ENCODE results near the gene CELA2B.
"Not testable (repeated sequence)": the region's sequence is repeated elsewhere in the genome, so short reads cannot be mapped to it uniquely, and the experiment has no call there.

CELA2B gene

DNA sequence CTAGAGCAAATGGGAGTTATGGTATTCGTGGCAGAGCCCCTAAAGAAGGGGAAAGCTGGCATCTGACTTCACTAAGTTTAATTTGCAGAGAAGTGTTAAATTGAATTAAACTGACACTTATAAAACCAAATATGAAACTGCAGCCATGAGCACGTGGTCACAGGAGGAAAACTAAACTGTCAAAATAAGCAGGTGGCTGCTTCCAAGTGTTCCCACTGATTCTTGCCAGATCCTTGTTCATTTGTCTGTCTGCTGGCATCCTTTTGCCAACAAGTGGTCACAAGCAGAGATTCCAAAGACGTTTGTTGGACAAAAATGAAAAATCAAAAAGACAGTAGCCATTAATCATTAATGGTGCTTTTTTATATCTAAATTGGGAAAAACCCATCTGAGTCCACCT is 6.5 kb upstream of the CELA2B start:
- no peak for DNase-seq

GRCh38 chr1:15469821-15470448 is 6.0 kb upstream of the CELA2B start:
- not testable (repeated sequence) for DNase-seq

DNA sequence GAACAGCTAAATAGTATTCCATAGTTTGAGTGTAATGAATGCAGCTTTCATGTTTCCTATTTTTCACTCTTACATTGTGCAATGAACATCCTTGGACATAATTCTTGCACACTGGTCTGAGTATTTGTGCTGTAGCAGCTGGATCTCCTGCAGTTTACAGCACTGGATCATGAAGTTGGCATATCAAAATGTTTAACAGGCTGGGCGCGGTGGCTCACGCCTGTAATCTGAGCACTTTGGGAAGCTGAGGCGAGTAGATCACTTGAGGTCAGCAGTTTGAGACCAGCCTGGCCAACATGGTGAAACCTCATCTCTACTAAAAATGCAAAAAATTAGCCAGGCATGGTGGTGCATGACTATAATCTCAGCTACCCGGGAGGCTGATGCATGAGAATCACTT is 4.8 kb upstream of the CELA2B start:
- not testable (repeated sequence) for DNase-seq

GRCh38 chr1:15471723-15472122 is 4.2 kb upstream of the CELA2B start:
- DNase-seq: not testable (repeated sequence)

- DNase-seq: no peak
Measured at GRCh38 chr1:15472587-15472986, 3.3 kb upstream of the CELA2B start.

- no peak for DNase-seq
Measured at GRCh38 chr1:15476927-15477326, 1.0 kb downstream of the CELA2B start.

- DNase-seq: no peak
Measured at GRCh38 chr1:15477646-15478212, 1.8 kb downstream of the CELA2B start.

- no peak for DNase-seq
Measured at GRCh38 chr1:15479654-15480347, 3.9 kb downstream of the CELA2B start.

DNA sequence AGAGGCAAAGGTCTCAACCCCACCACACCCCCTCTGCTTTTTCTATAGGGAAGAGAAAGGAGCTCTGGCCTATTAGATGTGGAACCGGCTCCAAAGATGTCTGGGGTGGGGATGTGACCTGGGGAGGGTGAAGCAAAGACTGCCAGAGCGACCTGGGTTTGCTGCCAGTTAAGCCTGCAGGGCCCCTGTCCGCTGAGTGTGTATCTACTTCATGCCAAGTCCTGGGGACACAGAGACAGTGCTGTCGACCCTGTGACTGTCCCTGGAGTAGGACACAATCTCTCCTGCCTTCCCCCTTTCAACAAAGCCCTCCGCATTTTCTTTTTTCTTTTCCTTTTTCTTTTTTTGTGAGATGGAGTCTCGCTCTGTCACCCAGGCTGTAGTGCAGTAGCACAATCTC is 6.6 kb downstream of the CELA2B start:
- DNase-seq: not testable (repeated sequence)

- not testable (repeated sequence) for DNase-seq
Measured at GRCh38 chr1:15482983-15483543, 7.2 kb downstream of the CELA2B start.

DNA sequence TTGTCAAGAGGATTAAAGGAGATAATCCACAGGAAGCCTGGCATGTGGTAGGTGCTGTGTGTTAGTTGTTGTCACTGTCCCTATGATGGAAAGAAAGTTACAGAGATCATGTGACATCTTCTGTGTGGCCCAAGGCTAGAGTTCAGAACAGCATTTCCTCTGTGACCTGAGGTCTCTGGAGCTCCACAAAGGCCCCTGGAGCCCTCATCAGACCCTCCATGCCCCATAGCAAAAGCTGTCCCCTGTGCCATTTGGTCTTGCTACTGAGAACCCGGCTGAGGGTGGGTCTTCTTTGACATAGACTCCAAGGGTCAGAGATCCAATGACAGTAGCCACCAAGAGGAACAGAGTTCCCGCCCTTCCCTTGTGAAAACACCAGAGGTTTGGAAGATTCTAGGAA is 8.1 kb downstream of the CELA2B start:
- DNase-seq: no peak

GRCh38 chr1:15484443-15484842 is 8.5 kb downstream of the CELA2B start:
- not testable (repeated sequence) for DNase-seq

DNA sequence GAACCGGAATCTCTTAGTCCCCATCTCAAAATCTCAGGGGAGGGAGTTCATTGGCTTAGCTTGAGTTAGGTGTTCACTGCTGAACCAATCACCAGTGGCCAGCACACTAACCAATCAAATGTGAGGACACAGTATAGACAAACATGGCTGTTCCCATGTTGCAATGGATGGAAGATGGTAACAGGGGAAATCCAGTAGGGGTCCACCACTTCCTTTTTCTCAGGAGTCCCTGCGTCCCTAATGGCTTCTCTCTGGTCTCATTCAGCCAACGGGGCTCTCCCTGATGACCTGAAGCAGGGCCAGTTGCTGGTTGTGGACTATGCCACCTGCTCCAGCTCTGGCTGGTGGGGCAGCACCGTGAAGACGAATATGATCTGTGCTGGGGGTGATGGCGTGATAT is 9.7 kb downstream of the CELA2B start:
- no peak for DNase-seq

DNA sequence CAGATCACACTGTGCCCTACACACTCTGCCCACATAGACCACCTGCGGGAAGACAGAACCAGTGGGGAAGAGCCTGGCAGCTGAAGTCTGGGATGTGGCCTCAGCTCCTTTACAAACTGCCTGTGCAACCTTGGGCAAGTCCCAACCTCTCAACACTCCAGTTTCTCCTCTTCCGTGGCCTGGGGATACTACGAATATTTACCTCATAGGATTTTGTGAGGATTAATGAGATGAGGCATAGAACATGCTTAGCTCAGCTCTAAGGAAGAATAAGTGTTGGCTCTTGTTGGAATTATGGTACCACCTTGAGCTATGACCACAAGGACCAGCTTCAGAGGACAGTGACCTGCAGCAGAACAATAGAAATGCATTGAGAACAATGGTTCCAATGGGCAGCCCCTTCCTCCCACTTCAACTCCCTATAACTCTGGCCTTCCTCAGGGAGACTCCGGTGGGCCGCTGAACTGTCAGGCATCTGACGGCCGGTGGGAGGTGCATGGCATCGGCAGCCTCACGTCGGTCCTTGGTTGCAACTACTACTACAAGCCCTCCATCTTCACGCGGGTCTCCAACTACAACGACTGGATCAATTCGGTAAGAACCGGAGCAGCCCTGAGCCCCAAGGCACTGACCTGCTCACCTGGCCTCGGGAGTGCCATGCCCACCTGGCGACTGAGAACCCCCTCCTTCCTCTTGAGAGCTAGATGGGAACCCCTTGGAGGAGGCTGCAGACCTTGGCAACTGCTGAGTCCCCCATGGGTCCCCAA is 11.1 kb downstream of the CELA2B start:
- DNase-seq: not testable (repeated sequence)

DNA sequence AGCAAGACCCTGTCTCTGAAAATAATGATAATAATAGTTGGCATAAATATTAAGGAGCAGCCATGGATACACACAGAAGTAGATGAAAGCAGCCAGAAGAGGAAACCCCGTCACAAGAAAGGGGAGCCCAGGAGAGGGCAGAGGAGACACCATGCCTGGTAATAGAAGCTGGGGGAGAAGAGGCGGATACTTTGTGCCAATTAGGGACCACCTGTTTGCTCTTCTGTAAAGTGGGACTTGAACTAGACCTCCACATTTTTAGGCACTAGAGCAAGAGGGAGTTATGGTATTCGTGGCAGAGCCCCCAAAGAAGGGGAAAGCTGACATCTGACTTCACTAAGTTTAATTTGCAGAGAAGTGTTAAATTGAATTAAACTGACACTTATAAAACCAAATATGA is 12.5 kb downstream of the CELA2B start:
- no peak for DNase-seq

DNA sequence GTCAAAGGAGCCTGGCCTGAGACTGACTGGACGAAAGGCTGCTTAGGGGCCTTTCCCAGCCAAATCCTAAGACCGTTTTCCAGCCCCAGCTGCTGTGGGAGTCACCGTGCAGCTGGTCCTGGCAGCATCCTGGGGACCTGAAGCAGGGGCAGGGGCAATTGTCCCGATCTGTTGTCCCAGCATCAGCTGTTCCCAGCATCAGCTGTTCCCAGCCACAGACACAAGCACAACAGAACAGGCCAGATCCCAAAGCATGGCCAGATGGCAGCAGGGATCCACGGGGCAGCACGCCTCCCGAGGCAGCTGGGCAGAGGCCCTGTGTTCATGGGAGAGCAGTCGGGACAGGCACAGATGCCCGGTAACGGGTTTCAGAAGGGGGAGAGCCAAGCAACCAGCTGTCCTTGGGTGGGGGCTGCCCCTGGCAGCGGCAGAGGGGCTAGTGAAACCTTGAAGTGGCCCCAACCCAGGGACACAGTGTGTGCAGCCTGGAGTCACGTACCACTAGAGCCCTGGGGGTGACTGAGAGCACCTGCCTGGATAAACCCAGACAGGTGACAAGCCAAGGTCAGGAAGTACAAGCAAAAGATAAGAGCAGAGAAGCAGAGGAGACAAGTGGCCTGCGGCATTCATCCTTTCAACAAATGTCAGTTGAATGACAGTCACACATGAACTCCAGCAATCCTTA is 13.3 kb downstream of the CELA2B start:
- no peak for DNase-seq

- not testable (repeated sequence) for DNase-seq
Measured at GRCh38 chr1:15491010-15491409, 15.1 kb downstream of the CELA2B start.

DNA sequence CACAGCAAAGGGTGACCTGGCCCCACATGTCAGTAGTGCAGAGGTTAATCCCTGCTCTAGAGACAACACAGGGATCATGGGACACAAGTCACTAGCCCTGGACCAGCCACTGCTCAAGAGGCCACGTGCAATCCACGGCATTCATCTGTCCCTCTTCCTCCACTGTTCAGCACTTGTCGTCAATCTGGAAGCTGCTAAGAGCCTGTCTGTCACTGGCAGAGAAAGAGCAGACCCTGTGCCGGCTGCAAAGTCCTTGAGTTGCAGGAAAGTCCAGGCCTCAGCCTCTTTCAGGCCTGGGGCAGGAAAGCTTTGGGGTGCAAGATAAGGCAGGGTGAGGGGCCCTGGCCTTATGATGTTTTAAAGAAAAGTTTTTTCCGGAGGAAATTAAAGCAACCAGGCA is 16.7 kb downstream of the CELA2B start:
- no peak for DNase-seq

GRCh38 chr1:15493869-15494390 is 18.0 kb downstream of the CELA2B start:
- DNase-seq: no peak

DNA sequence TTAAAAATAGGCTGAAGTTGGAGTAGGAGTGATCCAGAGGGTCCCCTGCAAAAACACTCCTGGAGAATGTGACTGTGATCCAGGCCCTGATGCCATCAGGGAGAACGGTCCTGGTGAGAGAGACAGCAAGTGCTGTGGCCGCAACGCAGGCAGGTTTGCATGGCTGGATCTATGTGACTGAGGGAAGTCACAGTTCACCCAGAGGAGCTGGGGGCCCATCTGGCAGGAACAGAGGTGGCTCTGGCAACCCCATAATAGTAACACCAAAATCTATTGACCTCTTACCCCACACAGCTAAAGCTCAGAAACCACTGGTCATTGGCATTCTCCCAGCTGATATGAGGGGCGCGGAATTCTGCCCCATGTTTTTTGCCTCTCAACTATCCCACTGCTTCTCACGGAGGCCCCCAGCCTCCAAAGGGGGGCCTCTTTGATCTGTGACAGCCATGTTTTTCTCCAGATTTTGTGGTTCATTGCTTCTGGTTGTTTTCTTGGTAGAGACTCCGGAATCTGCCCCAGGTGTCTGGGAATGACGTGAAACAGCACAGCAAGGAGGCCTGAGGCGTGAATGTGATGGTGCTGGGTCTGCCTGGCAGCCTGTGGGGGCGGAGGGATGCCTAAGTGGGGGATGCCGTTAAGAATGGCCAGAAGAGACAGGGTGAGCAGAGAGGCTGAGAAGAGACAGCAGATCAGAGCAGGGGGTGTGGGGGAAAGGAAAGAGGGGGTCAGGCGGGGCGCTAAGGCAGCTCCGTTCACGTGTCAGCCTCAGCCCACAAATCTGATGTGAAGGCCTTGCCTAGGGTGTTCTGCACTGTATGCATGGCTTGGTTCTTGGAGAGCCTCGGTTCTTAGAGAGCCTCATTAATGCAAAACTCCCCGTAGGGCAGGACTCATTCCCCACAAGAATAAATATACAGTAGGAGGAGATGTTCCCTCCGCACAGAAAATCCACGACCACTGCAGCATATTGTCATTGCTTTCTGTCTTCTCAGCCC is 24.6 kb downstream of the CELA2B start:
- no peak for DNase-seq

Data from NCI-H1417 treated with DMSO at 0.1 percent for 48 hours (cell line).